Common myeloid progenitor, CD34-positive (primary cell): Measurements from ENCODE around the gene ACTL10.

Experiments
- CTCF ChIA-PET: fragments of 350-600 bp; sonication (Branson Sonifier 250); formaldehyde crosslinking; loops from one replicate; lab custom pipeline; 2021; ENCODE audit warnings: antibody characterized with exemption; lab: Charles Lee
- POLR2A ChIA-PET: fragments of 350-600 bp; sonication (Branson Sonifier 250); formaldehyde crosslinking; loops from one replicate; lab custom pipeline; 2021; ENCODE audit warnings: antibody characterized with exemption; lab: Charles Lee
- DNase-seq, 3 donors: peaks; one replicate each; pipeline versions ENCODE4 v3.0.0 to v3.0.0-alpha.2; 2013
- H3K27ac ChIP-seq, 2 experiments: 1 replicate in 1 of 2; 2 replicates in 1 of 2; pipeline ENCODE4 v1.7.0; 2013; ENCODE audit warnings: inconsistent platforms in 2 of 2, low read length in 2 of 2, mild to moderate bottlenecking in 2 of 2, low read depth in 1 of 2, moderate library complexity in 1 of 2; ENCODE audit not compliant: severe bottlenecking in 2 of 2, insufficient read depth in 1 of 2, poor library complexity in 1 of 2
- H3K27me3 ChIP-seq, 5 experiments: replicated peaks in 2 of 5; 1 replicate in 3 of 5; 2 replicates in 2 of 5; pipeline versions ENCODE4 v1.6.1 to v1.7.0; 2013; ENCODE audit warnings: low read length in 4 of 5, mild to moderate bottlenecking in 2 of 5, moderate library complexity in 2 of 5, inconsistent platforms in 1 of 5; ENCODE audit not compliant: insufficient read depth in 5 of 5, control insufficient read depth in 4 of 5
- H3K36me3 ChIP-seq, 4 experiments: 1 replicate in 2 of 4; 2 replicates in 2 of 4; pipeline versions ENCODE4 v1.6.1 to v1.7.0; 2013; ENCODE audit warnings: low read length in 3 of 4, control low read depth in 1 of 4, mild to moderate bottlenecking in 1 of 4; ENCODE audit not compliant: control insufficient read depth in 4 of 4, insufficient read depth in 4 of 4
- H3K4me1 ChIP-seq, 4 experiments: 1 replicate in 3 of 4; 2 replicates in 1 of 4; pipeline versions ENCODE4 v1.6.1 to v1.7.1; 2013; ENCODE audit warnings: low read length in 3 of 4, mild to moderate bottlenecking in 3 of 4, control low read depth in 1 of 4, inconsistent platforms in 1 of 4, moderate library complexity in 1 of 4; ENCODE audit not compliant: control insufficient read depth in 4 of 4, insufficient read depth in 4 of 4; ENCODE audit errors: control extremely low read depth in 1 of 4
- H3K4me3 ChIP-seq, 7 experiments: 1 replicate in 4 of 7; 2 replicates in 3 of 7; pipeline versions ENCODE4 v1.5.1 to v1.7.0; 2013; ENCODE audit warnings: mild to moderate bottlenecking in 7 of 7, low read length in 6 of 7, moderate library complexity in 6 of 7, inconsistent platforms in 2 of 7, low read depth in 2 of 7, control low read depth in 1 of 7; ENCODE audit not compliant: insufficient read depth in 4 of 7, control insufficient read depth in 1 of 7; ENCODE audit errors: extremely low read depth in 1 of 7
- H3K9me3 ChIP-seq, 5 experiments: 1 replicate in 4 of 5; 2 replicates in 1 of 5; pipeline versions ENCODE4 v1.6.1 to v1.7.1; 2013; ENCODE audit warnings: low read length in 4 of 5, mild to moderate bottlenecking in 2 of 5, inconsistent platforms in 1 of 5, low read depth in 1 of 5, moderate library complexity in 1 of 5; ENCODE audit not compliant: control insufficient read depth in 4 of 5, insufficient read depth in 2 of 5; ENCODE audit errors: control extremely low read depth in 1 of 5
- WGBS: methylation state at CpG from one replicate; pipeline ENCODE4 v1.1.5; 2013; ENCODE audit not compliant: insufficient coverage; 5-methylcytosine and 5-hydroxymethylcytosine counted together

Gene ACTL10

GRCh38 chr20:33668466-33669155, 1.9 kb downstream of the ACTL10 start:
- Histone ChIP-seq H3K36me3 (peaks cover 0 to 18% (median 0%) of the 10 kb centered on the region in 4 experiments), H3K9me3 (no peaks in the 10 kb centered on the region), H3K27ac (no peak overlapping the region), H3K4me3 (peak overlapping the region in 1 of 7 experiments; percentile 79), H3K27me3 (no peaks in the 10 kb centered on the region), H3K4me1 (peaks cover 0 to 47% (median 41%) of the 10 kb centered on the region in 4 experiments)
- ChIA-PET POLR2A (interaction anchor here (0.6 to 2.4 kb wide), 3 partner anchors 15 to 179 kb away, joined by 3 to 6 read pairs (median 3); partner anchors contain the start of gene CBFA2T2), CTCF (interaction anchor here (0.7 to 7.6 kb wide), 15 partner anchors 12 to 273 kb away, joined by 3 to 86 read pairs (median 4); partner anchors contain the start of gene CDK5RAP1)
- no peak for DNase-seq
- 98% methylated on average over 10 of the region's 13 CpGs for WGBS

DNA sequence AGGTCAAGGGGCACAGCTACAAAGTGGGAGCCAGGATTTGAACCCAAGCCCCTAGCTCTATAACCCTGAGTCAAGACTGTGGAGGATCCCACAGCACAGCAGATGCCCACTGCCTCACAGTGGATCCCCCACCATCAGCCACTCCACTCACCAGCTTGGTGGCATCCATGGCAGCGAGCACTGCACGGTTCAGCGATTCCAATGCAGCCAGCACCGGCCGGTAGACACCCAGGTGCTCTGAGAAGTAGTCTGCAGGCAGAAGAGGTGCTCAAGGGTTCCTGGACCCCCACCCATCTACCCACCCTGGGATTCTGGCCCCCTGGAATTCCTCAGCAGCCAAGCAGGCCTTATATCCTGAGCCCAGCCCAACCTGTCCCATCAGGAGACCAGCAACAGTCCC, 2.5 kb downstream of the ACTL10 start:
- POLR2A ChIA-PET = no interaction called here

GRCh38 chr20:33669873-33670640, 3.3 kb downstream of the ACTL10 start:
- no peaks in the 10 kb centered on the region for H3K9me3 ChIP-seq
- H3K4me1 ChIP-seq = peaks cover 0 to 50% (median 43%) of the 10 kb centered on the region in 4 experiments
- H3K27ac ChIP-seq = no peak overlapping the region
- WGBS = 92% methylated on average over 10 of the region's 13 CpGs
- no peak for DNase-seq
- no peak overlapping the region for H3K4me3 ChIP-seq
- POLR2A ChIA-PET = interaction anchor here (0.7 kb wide), 1 partner anchor 28 kb away, joined by 3 read pairs; no protein-coding TSS in a partner anchor
- peaks cover 0 to 18% (median 0%) of the 10 kb centered on the region in 4 experiments for H3K36me3 ChIP-seq
- CTCF ChIA-PET = interaction anchor here (1.2 to 7.6 kb wide), 4 partner anchors 11 to 216 kb away, joined by 3 to 86 read pairs (median 24); no protein-coding TSS in a partner anchor
- no peaks in the 10 kb centered on the region for H3K27me3 ChIP-seq

More for the DNA sequence above, 2.5 kb downstream of the ACTL10 start:
- Histone ChIP-seq H3K4me1 (peaks cover 0 to 45% (median 39%) of the 10 kb centered on the region in 4 experiments), H3K27me3 (no peaks in the 10 kb centered on the region), H3K27ac (no peak overlapping the region), H3K4me3 (no peak overlapping the region), H3K36me3 (peaks cover 0 to 18% (median 0%) of the 10 kb centered on the region in 4 experiments), H3K9me3 (no peaks in the 10 kb centered on the region)
- 100% methylated on average over 5 of the region's 5 CpGs for WGBS
- CTCF ChIA-PET = interaction anchor here (1.1 to 7.6 kb wide), 7 partner anchors 11 to 267 kb away, joined by 3 to 86 read pairs (median 5); partner anchors contain the start of gene CDK5RAP1
- no peak for DNase-seq

DNA sequence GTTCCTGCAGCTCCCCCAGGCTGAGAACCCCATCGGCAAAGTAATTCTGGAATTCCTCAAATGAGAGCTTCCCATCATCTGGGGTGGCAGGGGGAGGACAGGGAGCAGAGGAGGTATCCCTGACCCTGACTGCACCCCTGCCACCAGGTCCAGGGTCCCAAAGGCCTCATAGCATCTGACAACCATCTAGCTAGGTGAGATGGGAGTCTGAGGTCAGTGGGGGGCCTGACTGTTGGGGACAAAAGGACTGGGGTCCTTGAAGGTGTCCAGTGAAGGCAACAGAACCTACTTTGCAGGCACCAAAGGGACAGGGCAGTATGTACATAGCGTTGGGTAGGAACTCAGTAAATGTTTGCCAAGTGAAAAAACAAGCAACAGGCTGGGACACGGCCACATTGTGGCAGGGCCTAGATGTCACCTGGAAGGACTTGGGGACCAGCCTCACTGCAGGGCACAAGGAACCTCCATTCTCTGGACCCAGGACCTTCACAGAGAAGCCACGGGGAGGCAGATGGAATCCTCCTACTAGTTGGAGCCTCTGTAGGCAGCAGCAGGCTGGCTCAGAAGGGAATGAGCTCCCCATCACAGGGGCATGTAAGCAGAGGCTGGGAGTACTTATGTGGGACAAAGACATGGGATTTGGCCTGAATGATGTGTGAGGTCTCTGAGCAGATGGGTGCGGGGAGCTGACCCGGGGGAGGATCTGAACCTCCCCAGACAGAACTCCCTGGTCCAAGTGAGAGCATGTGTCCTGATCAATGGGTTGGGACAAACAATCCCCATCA, 4.2 kb downstream of the ACTL10 start:
- H3K4me1 ChIP-seq = peaks cover 0 to 51% (median 43%) of the 10 kb centered on the region in 4 experiments
- no peaks in the 10 kb centered on the region for H3K9me3 ChIP-seq
- POLR2A ChIA-PET = interaction anchor here (0.6 to 0.7 kb wide), 2 partner anchors 29 to 112 kb away, joined by 3 to 4 read pairs; no protein-coding TSS in a partner anchor
- H3K27ac ChIP-seq = no peak overlapping the region
- no peak overlapping the region for H3K4me3 ChIP-seq
- H3K27me3 ChIP-seq = no peaks in the 10 kb centered on the region
- WGBS = 98% methylated on average over 5 of the region's 6 CpGs
- no peak for DNase-seq
- CTCF ChIA-PET = interaction anchor here (1.2 to 5.2 kb wide), 3 partner anchors 10 to 217 kb away, joined by 3 to 44 read pairs (median 3); no protein-coding TSS in a partner anchor
- peaks cover 0 to 19% (median 0%) of the 10 kb centered on the region in 4 experiments for H3K36me3 ChIP-seq

- DNase-seq = no peak
- CTCF ChIA-PET = interaction anchor here (0.8 kb wide), 1 partner anchor 9 kb away, joined by 3 read pairs; no protein-coding TSS in a partner anchor
- Histone ChIP-seq H3K4me1 (peaks cover 0 to 45% (median 36%) of the 10 kb centered on the region in 4 experiments), H3K27ac (no peak overlapping the region), H3K4me3 (no peak overlapping the region), H3K36me3 (peaks cover 0 to 27% (median 3%) of the 10 kb centered on the region in 4 experiments), H3K27me3 (no peaks in the 10 kb centered on the region), H3K9me3 (no peaks in the 10 kb centered on the region)
- 79% methylated on average over 7 of the region's 8 CpGs for WGBS
- POLR2A ChIA-PET = no interaction called here
Measured at GRCh38 chr20:33671573-33672288, 5.0 kb downstream of the ACTL10 start.
